ENCODE results near the gene FBXL7.

The FBXL7 gene

GRCh38 chr5:15483351-15484097 lies 16.5 kb upstream of the FBXL7 start:
- no peaks in the 10 kb centered on the region for H3K79me2 ChIP-seq (ENCODE audit: insufficient read depth, low read length)
- H2AFZ ChIP-seq (ENCODE audit: low read depth, low read length, severe bottlenecking) = no peak overlapping the region
- H3K9ac ChIP-seq (ENCODE audit: low read length) = no peak overlapping the region
- H3K36me3 ChIP-seq (ENCODE audit: low read length) = no peaks in the 10 kb centered on the region
- H3K4me3 ChIP-seq (ENCODE audit: insufficient read depth, low read length, poor library complexity, severe bottlenecking) = no peak overlapping the region
- TF ChIP-seq CTCF (IDR thresholded peaks at IDR 0.05; ENCODE audit: insufficient read depth, low read length, poor library complexity, severe bottlenecking) (no peak), EZH2phosphoT487 (conservative IDR thresholded peaks at IDR 0.05; ENCODE audit: low read length) (no peak)
- H3K9me3 ChIP-seq (ENCODE audit: insufficient read depth, low read length) = no peaks in the 10 kb centered on the region
- no peaks in the 10 kb centered on the region for H3K27me3 ChIP-seq (ENCODE audit: low read length)
- H3K27ac ChIP-seq (ENCODE audit: low read depth, low read length) = no peak overlapping the region
- H3K9me2 ChIP-seq (replicated peaks; ENCODE audit: insufficient read depth, low read length) = no peaks in the 10 kb centered on the region
- H3K4me2 ChIP-seq (ENCODE audit: low read depth, low read length, poor library complexity, severe bottlenecking) = no peak overlapping the region
- no peaks in the 10 kb centered on the region for H3F3A ChIP-seq (ENCODE audit: insufficient read depth)
- H4K20me1 ChIP-seq (ENCODE audit: low read depth, low read length) = no peaks in the 10 kb centered on the region

GRCh38 chr5:15487228-15487627 lies 12.8 kb upstream of the FBXL7 start:
- H3K79me2 ChIP-seq (ENCODE audit: insufficient read depth, low read length) = no peaks in the 10 kb centered on the region
- TF ChIP-seq EZH2phosphoT487 (conservative IDR thresholded peaks at IDR 0.05; ENCODE audit: low read length) (no peak), CTCF (IDR thresholded peaks at IDR 0.05; ENCODE audit: insufficient read depth, low read length, poor library complexity, severe bottlenecking) (no peak)
- no peak overlapping the region for H3K27ac ChIP-seq (ENCODE audit: low read depth, low read length)
- H3K27me3 ChIP-seq (ENCODE audit: low read length) = no peaks in the 10 kb centered on the region
- H3K9me2 ChIP-seq (replicated peaks; ENCODE audit: insufficient read depth, low read length) = no peaks in the 10 kb centered on the region
- H3K4me3 ChIP-seq (ENCODE audit: insufficient read depth, low read length, poor library complexity, severe bottlenecking) = no peak overlapping the region
- no peaks in the 10 kb centered on the region for H3K36me3 ChIP-seq (ENCODE audit: low read length)
- no peak overlapping the region for H2AFZ ChIP-seq (ENCODE audit: low read depth, low read length, severe bottlenecking)
- no peak overlapping the region for H3K4me2 ChIP-seq (ENCODE audit: low read depth, low read length, poor library complexity, severe bottlenecking)
- H3K9me3 ChIP-seq (ENCODE audit: insufficient read depth, low read length) = no peaks in the 10 kb centered on the region
- H3F3A ChIP-seq (ENCODE audit: insufficient read depth) = no peaks in the 10 kb centered on the region
- H4K20me1 ChIP-seq (ENCODE audit: low read depth, low read length) = no peaks in the 10 kb centered on the region
- no peak overlapping the region for H3K9ac ChIP-seq (ENCODE audit: low read length)

GRCh38 chr5:15489571-15490235 lies 10.3 kb upstream of the FBXL7 start:
- Histone ChIP-seq H4K20me1 (ENCODE audit: low read depth, low read length) (no peaks in the 10 kb centered on the region), H3F3A (ENCODE audit: insufficient read depth) (no peaks in the 10 kb centered on the region), H2AFZ (ENCODE audit: low read depth, low read length, severe bottlenecking) (no peak overlapping the region), H3K9me2 (replicated peaks; ENCODE audit: insufficient read depth, low read length) (no peaks in the 10 kb centered on the region), H3K36me3 (ENCODE audit: low read length) (no peaks in the 10 kb centered on the region), H3K9me3 (ENCODE audit: insufficient read depth, low read length) (no peaks in the 10 kb centered on the region), H3K79me2 (ENCODE audit: insufficient read depth, low read length) (no peaks in the 10 kb centered on the region), H3K4me2 (ENCODE audit: low read depth, low read length, poor library complexity, severe bottlenecking) (no peak overlapping the region), H3K9ac (ENCODE audit: low read length) (no peak overlapping the region), H3K4me3 (ENCODE audit: insufficient read depth, low read length, poor library complexity, severe bottlenecking) (no peak overlapping the region), H3K27ac (ENCODE audit: low read depth, low read length) (no peak overlapping the region), H3K27me3 (ENCODE audit: low read length) (no peaks in the 10 kb centered on the region)
- TF ChIP-seq EZH2phosphoT487 (conservative IDR thresholded peaks at IDR 0.05; ENCODE audit: low read length) (no peak), CTCF (IDR thresholded peaks at IDR 0.05; ENCODE audit: insufficient read depth, low read length, poor library complexity, severe bottlenecking) (no peak)
